GM19193 (cell line): ENCODE measurements around the gene HLX.

ENCODE experiments used
- POLR2A ChIP-seq: IDR thresholded peaks from 4 replicates; pipeline ENCODE4 v1.6.1; 2011; ENCODE audit not compliant: insufficient read depth, insufficient read length; ENCODE audit errors: extremely low read depth

HLX gene

GRCh38 chr1:220878191-220879075 lies 810 bp upstream of the HLX start:
- TF ChIP-seq POLR2A, result no peak

DNA sequence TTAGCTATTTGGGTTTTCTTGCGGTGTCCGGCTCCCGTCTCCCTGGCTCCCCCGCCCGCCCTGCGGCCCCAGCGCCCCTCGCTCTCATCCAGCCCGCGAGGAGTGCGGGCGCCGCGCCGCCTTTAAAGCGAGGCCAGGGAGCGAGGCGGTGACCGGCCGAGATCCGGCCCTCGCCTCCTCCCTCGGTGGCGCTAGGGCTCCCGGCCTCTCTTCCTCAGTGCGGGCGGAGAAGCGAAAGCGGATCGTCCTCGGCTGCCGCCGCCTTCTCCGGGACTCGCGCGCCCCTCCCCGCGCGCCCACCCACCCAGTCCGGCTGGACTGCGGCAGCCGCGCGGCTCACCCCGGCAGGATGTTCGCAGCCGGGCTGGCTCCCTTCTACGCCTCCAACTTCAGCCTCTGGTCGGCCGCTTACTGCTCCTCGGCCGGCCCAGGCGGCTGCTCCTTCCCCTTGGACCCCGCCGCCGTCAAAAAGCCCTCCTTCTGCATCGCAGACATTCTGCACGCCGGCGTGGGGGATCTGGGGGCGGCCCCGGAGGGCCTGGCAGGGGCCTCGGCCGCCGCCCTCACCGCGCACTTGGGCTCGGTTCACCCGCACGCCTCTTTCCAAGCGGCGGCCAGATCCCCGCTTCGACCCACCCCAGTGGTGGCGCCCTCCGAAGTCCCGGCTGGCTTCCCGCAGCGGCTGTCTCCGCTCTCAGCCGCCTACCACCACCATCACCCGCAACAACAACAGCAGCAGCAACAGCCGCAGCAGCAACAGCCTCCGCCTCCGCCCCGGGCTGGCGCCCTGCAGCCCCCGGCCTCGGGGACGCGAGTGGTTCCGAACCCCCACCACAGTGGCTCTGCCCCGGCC lies 492 bp downstream of the HLX start:
- TF ChIP-seq POLR2A, result no peak

GRCh38 chr1:220880362-220880670 lies 1.1 kb downstream of the HLX start:
- TF ChIP-seq POLR2A, result no peak

DNA sequence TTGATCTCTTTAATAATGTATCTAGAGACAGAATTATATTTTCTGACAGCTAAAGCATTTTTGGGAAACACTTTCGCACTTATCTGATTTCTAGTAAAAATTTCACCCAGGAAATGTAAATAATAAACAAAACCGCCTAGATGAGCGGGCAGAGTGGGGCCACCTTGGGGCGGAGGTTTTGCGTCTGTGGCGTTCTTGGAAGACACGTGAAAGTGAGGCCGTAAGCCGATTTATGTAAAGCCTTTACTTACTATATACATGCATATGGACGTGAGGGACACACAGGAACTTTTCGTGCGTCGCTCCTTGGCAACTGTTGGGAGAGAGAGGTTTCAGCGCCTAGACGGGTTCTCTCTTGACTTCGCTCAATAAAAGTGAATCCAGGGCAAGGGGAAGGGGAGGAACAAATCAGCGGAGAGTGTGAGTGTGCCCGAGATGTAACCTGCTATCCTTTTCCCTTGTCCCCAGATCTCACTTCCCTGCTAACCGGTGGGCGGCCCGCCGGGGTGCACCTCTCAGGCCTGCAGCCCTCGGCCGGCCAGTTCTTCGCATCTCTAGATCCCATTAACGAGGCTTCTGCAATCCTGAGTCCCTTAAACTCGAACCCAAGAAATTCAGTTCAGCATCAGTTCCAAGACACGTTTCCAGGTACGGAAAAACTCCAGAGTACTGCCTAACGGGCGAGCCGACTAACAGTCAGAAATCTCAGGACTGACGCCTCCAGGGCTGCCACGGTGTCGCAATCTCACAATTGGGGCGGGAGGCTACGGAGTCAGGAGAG lies 1.7 kb downstream of the HLX start:
- no peak for TF ChIP-seq POLR2A

GRCh38 chr1:220882061-220882891 lies 3.0 kb downstream of the HLX start:
- TF ChIP-seq POLR2A, result no peak

GRCh38 chr1:220884109-220884980 lies 5.1 kb downstream of the HLX start:
- TF ChIP-seq POLR2A, result no peak

DNA sequence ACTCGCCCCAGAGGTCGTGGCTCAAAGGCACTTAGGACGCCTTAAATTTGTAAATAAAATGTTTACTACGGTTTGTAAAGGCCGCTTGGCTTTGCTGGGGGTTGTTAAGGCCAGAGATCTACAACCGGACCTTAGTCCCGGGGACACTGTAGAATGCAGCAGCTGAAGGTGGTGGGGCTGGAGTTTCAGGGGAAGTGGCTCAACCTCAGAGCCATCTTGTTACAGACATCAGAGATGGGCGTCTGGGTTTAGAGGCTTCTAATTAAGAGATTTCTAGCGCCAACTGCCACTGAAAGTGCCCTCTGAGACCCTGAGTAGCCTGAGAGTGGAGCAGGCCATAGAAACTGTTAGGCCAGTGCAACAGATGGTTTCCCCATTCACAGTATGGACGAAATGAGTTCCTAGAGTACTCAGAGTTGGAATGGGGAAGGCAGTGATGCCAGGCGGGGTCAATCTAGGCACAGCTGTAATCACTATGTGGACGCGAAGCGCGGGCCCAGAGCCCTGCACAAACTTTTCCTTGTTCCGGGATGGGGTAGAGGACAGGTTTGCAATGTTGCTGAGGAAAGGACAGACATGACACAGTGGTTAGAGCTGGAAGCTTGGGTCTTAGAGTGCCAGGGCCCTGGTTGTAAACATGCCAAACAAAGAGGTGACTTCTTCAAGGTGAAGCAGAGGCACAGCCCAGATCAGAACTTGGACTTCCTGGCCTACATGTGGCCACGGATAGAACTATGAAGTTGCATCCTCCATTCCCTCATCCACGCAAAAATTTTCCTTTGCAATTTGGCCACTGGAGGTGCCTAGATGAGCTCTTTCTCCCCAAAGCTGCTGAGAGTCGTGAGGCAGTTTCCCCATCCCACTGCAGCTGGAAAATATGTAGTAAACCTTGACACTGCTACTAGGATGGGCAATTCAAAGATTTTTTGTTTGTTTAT lies 6.0 kb downstream of the HLX start:
- no peak for TF ChIP-seq POLR2A

GRCh38 chr1:220885971-220886370 lies 6.7 kb downstream of the HLX start:
- TF ChIP-seq POLR2A, result no peak

DNA sequence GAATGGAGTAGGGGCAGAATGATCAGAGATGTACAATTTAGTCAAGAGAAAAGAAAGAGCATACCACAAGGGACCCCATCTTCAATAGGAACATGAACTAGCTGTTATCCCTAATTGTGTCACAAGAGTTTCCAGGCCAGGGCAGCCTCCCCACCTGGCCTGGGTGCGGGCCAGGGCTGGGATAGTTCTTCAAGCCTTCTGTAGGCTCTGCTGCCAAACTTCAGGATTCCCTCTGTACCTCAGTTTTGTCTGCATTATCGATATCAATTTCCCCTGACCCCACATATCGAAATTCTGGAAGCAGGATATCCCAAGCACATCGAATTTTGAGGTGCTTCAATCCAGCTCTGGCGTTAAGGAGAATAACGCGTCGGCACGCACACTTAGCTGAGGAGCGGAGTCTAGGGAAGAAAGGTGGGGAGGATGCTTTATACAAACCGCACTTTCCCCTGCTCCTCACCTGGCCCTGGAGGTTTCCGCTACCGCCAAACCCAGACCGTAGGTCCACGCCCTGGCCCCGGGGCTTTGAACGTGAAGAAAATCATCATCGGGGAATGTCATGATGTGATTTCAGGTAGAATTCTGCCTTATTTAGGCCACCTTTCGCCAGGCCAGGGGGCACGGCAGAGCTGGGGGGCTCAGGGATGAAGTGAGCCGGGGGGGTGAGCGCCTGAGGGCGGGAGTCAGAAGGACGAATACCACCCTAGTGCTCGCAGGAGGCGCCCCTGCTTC lies 7.4 kb downstream of the HLX start:
- no peak for TF ChIP-seq POLR2A

- no peak for TF ChIP-seq POLR2A
These were observed 7.9 kb downstream of the HLX start for GRCh38 chr1:220887202-220887519.

- no peak for TF ChIP-seq POLR2A
These were observed 8.5 kb downstream of the HLX start for GRCh38 chr1:220887520-220888416.
